VCaP (cell line): ENCODE data around the gene UBE2E2.

Experiments
- H3K27ac ChIP-seq: fragments of 450-650 bp; 2 replicates; pipeline ENCODE4 v1.5.1; 2017
- TF ChIP-seq, protein P1 (sequence below): fragments of 450-650 bp; conservative IDR thresholded peaks from 2 replicates; pipeline ENCODE4 v1.5.1; 2017; ENCODE audit warnings: mild to moderate bottlenecking, moderate library complexity

Gene UBE2E2

DNA sequence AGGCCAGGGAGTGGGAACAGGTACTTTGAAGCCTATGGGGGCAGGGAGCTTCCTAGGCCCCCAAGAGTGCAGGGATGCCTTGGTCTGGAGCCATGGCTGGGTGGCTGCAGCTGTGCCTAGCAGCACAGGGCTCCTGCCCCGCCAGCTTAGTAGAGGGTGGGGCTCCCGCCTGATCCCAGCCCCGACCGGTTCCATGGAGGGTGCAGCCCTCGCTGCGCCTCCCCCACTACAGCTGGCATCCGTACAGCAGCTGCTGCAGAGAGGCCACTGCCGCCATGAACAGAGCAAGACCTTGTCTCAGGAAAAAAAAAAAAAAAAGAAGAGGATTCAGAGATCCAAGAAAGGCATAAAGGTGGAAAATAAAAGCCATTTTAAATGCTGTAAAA lies 277.2 kb downstream of the UBE2E2 start:
- no peak overlapping the region for H3K27ac ChIP-seq
- TF ChIP-seq, protein P1, sequence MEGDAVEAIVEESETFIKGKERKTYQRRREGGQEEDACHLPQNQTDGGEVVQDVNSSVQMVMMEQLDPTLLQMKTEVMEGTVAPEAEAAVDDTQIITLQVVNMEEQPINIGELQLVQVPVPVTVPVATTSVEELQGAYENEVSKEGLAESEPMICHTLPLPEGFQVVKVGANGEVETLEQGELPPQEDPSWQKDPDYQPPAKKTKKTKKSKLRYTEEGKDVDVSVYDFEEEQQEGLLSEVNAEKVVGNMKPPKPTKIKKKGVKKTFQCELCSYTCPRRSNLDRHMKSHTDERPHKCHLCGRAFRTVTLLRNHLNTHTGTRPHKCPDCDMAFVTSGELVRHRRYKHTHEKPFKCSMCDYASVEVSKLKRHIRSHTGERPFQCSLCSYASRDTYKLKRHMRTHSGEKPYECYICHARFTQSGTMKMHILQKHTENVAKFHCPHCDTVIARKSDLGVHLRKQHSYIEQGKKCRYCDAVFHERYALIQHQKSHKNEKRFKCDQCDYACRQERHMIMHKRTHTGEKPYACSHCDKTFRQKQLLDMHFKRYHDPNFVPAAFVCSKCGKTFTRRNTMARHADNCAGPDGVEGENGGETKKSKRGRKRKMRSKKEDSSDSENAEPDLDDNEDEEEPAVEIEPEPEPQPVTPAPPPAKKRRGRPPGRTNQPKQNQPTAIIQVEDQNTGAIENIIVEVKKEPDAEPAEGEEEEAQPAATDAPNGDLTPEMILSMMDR, result no peak

DNA sequence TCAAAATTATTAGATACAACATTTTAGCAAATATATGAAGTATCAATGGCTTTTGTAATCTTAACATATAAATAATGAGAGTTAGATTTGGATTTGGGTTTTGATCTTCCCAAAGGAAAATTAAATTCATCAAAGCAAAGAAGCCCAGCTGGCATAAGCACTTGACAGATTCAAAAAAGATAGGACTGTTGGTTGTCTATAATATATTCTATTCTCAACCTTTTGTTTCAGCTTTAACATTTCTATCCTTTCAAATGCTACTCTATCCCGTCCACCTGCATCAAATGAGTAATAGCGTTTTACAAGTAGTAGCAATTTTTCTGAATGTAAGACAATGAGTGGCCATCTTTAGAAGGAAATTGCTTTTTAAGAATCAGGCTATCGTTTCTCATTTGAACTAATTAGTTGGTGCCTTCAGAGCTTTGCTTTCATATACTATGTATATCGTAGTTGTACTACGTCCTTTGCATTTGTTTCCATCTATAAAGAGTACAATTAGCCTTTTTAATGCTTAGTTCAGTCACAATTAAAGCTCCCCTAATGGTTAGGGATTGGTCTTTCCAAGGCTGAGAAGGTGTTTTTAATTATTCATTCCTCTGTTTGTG lies 278.0 kb downstream of the UBE2E2 start:
- no peak overlapping the region for H3K27ac ChIP-seq
- TF ChIP-seq, protein P1, result no peak

DNA sequence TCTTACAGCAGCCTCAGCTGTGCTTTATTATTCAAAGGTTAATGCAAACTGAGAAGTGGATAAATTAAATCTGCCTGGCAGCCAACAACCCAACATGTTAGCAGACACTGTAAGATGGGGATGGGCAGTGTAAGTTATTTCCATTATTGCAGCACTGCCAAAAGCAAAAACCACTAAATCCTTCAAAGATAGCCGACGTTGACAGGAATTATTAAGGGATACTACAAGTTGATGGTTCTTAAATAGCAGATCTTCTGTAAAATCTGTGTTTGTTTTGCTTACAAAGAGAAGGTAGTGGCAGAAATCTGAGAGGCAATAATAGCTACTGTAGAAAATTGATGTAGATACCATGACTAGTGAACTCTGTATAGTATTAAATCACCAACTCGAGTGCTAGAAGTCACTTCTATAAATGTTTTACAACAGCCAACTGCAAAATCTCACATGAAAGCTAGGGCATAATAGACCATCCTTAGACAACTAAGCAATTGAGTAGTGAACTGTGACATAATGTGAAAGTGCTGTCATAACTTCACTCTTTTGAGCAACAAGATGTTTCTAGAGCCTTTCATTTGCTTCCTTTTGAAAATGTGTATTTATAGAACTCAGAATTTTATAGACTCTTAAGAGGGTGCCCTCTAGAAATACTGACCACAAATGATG lies 278.6 kb downstream of the UBE2E2 start:
- H3K27ac ChIP-seq, result no peak overlapping the region
- TF ChIP-seq, protein P1, result no peak

DNA sequence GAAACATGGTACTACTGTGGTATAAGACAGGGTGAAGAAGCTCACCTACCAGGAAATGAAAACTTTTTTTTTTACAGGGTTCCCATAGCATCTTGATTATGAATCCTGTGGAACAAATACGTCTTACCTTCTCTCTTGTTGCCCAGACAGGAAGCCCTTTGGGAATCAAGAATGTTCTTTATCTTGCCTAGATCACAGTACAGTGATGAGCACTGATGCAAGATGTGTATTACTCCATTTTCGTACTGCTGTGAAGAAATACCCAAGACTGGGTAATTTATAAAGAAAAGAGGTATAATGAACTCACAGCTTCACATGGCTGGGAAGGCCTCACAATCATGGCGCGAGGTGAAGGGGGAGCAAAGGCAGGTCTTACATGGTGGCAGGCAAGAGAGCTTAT lies 281.3 kb downstream of the UBE2E2 start:
- H3K27ac ChIP-seq, result no peak overlapping the region
- TF ChIP-seq, protein P1, result no peak

DNA sequence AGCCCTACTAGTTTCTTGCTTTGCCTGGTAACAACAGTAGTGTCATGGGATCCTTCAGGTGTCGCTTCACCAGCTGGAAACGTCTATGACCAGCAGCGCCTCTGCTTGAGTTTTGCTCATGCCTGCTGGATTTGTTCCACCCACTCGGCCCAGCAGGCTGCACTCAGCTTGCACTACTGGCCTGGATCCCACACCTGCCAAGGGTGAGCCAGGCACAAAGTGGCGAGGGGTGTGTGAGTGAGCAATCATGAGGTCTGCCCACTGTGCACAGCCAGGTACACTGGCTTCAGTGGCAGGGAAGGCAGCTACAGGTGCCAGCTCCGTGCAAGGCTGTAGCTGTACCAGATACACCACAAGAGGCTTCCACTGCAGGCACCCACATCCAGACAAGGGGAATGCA lies 282.8 kb downstream of the UBE2E2 start:
- no peak overlapping the region for H3K27ac ChIP-seq
- TF ChIP-seq, protein P1, result no peak

DNA sequence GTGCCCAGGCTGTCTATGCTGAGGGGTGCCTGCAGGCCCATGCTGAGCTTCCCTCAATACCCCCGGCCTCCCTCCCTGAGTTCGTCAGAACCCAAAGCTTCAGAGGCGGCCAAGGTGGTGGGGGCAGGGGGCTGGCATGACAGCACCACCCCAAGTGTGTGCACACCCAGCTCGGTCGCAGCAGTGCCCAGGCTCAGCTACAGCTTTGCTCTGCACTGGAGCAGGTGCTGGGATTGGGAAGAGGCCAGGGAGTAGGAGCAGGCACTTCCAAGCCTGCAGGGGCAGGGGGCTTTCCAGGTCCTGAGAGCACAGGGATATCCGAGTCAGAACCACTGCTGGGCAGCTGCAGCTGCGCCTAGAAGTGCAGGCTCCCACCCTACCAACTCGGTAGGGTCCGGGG lies 283.9 kb downstream of the UBE2E2 start:
- TF ChIP-seq, protein P1, result no peak
- H3K27ac ChIP-seq, result no peak overlapping the region

DNA sequence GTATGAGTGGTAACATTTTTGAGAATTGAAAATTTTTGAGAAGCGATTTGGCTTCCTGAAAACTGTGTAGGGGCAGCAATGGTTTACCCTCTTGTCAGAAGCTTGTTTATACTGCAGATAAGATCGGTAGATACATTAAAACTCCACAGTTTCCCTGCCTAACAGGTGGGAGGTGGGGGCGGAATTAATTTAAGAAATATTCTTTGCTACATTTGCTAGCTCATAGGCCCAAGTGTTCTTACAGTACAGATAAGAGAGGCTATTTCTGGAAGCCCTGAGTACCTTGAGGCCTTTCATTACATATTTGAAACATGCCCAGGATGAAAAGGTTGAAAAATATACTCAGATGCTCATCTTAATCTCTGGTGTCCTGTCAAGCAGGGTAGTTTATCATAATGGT lies 285.5 kb downstream of the UBE2E2 start:
- H3K27ac ChIP-seq, result no peak overlapping the region; the same call in 1 of the 2 replicates
- TF ChIP-seq, protein P1, result no peak
